ENCODE measurements around the gene ITGA11. TPM values are rescaled to one million over a fixed set of nuclear protein-coding genes. Genes with fewer than 3 reads are reported as not detected.

Gene ITGA11
- total RNA-seq, 4 donors from 2014 or later = 0.48 to 10.6 (median 2.6) TPM

- no peak for ATAC-seq (ENCODE audit: low FRiP score)
- TF ChIP-seq, protein P1, sequence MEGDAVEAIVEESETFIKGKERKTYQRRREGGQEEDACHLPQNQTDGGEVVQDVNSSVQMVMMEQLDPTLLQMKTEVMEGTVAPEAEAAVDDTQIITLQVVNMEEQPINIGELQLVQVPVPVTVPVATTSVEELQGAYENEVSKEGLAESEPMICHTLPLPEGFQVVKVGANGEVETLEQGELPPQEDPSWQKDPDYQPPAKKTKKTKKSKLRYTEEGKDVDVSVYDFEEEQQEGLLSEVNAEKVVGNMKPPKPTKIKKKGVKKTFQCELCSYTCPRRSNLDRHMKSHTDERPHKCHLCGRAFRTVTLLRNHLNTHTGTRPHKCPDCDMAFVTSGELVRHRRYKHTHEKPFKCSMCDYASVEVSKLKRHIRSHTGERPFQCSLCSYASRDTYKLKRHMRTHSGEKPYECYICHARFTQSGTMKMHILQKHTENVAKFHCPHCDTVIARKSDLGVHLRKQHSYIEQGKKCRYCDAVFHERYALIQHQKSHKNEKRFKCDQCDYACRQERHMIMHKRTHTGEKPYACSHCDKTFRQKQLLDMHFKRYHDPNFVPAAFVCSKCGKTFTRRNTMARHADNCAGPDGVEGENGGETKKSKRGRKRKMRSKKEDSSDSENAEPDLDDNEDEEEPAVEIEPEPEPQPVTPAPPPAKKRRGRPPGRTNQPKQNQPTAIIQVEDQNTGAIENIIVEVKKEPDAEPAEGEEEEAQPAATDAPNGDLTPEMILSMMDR (IDR thresholded peaks at IDR 0.05) = no peak
- no peak for DNase-seq (ENCODE audit: low spot score)
These were observed 10.1 kb downstream of the ITGA11 start for GRCh38 chr15:68421798-68422402.

DNA sequence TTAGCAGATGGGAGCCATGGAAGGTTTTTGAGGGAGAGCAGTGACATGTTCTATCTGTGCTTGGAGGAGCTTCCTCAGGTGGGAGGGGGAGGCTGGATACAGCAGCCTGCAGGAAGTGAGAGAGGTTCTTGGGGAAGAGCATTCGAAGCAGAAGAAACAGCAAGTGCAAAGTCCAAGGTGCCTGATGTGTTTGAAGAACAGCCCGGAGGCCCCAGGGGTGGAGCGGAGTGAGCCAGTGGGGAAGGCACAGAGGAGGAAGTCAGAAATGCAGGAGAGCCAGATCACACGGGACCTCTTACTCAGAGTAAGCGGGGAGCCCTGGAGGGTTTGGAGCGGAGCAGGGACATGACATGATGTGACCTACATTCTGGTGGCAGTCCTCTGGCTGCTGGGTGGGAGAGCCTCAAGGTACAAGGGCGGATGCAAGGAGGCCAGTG, 10.8 kb downstream of the ITGA11 start:
- no peak for ATAC-seq (ENCODE audit: low FRiP score)
- DNase-seq (ENCODE audit: low spot score) = no peak
- TF ChIP-seq, protein P1 (IDR thresholded peaks at IDR 0.05) = no peak

DNA sequence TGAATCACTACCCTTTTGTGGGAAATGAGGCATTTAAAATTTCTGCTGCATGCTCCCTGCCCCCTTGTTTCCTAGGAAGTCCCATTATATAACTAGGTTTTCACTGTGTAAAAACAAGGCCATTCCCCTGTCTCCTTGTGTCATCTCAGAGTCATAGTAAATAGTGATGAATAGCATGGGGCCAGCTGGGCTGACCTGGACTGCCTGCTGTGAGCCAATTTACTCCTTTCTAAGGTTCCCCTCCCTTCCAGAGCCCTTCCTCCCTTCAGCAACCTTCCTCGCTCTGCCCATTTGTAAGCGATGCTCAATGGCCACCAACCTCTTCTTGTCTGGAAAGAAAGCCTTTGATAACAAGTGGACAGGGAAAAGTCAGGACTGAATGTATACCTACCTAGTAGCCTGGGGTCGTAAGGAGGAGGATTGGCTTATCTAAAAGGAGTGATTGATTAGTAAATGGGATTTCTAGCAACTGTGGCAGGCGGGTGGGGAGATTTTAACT, 11.7 kb downstream of the ITGA11 start:
- DNase-seq (ENCODE audit: low spot score) = no peak
- ATAC-seq (ENCODE audit: low FRiP score) = no peak
- TF ChIP-seq, protein P1 (IDR thresholded peaks at IDR 0.05) = no peak

DNA sequence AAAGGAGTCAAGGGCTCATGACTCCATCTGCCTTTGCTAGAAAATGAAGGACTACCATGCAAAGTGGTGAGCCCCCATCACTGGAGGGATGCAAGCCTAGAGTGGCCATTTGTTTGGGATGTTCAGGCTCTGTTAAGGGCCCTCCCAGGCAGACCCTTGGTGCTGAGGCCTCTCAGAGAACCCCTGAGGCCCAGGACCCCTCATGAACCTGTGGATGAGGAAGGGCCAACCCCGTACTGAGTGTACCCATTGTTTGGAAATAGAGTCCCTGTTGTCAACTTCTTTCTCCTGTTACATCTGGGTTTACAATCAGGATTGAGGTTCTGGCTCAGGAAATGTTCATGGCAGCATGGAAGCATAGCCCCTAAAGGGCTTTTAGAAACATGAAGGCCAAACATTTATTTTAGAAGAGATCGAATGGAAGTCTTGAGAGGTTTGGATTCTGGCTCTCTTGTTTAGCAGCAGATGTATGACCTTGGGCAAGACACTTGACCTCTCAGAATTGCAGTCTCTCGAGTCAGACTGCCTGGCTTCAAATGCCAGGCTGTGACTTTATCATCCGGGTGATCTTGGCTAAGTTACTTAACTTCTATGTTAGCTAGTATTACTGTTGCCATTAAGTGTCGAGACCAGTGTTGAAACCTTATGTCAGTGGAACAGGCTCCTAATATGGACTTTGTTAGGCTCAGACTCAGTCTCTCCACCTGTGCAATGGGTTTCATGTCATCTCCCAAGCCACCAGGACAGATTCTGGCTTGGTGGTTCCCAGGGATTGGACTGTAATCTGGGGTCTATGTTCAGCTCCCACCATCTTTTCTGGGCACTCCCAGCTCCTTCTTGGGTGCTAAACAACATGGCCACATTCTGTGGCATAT, 12.4 kb downstream of the ITGA11 start:
- ATAC-seq (ENCODE audit: low FRiP score) (no peak), DNase-seq (ENCODE audit: low spot score) (no peak)
- TF ChIP-seq, protein P1 (IDR thresholded peaks at IDR 0.05) = no peak

GRCh38 chr15:68418611-68419161, 13.3 kb downstream of the ITGA11 start:
- DNase-seq (ENCODE audit: low spot score) (no peak), ATAC-seq (ENCODE audit: low FRiP score) (peak; percentile 58)
- TF ChIP-seq, protein P1 (IDR thresholded peaks at IDR 0.05) = no peak

- TF ChIP-seq, protein P1 (IDR thresholded peaks at IDR 0.05) = no peak
- DNase-seq (ENCODE audit: low spot score) = no peak
- no peak for ATAC-seq (ENCODE audit: low FRiP score)
These were observed 14.1 kb downstream of the ITGA11 start for GRCh38 chr15:68417897-68418296.

All from omental fat pad (tissue), 4 donors.